SK-N-SH (cell line): ENCODE results near the gene LMBR1. TPM values are rescaled to one million over a fixed set of nuclear protein-coding genes. Genes with fewer than 3 reads are reported as not detected.

Source experiments
- CTCF ChIA-PET: fragments of 300-600, 350-600 bp; formaldehyde crosslinking; extraction: SDS; loops from one replicate; lab custom pipeline; 2021; lab: Yijun Ruan, JAX
- POLR2A ChIA-PET: fragments of 350-600 bp; sonication (Branson Sonifier 250); formaldehyde crosslinking; extraction: SDS; loops from one replicate; lab custom pipeline; 2020; ENCODE audit warnings: antibody characterized with exemption, inconsistent platforms; lab: Yijun Ruan, JAX
- DNase-seq: peaks from one replicate; pipeline ENCODE4 v3.0.0; 2012
- H2AFZ ChIP-seq: fragments of 200-600 bp; sonication (generic); 2 replicates; pipeline ENCODE4 v1.8.1; 2016; ENCODE audit warnings: antibody characterized with exemption, mild to moderate bottlenecking, low read depth
- H3F3A ChIP-seq: fragments of 200-600 bp; sonication (generic); replicated peaks from 2 replicates; pipeline ENCODE3; 2016; ENCODE audit warnings: antibody characterized with exemption, mild to moderate bottlenecking; ENCODE audit not compliant: insufficient read depth
- H3K27ac ChIP-seq, 2 experiments: fragments of 200-500 bp in 1 of 2; fragments of 200-600 bp in 1 of 2; sonication (Bioruptor generic) in 1 of 2; sonication (generic), shearing (Covaris generic) in 1 of 2; 2 replicates each; pipeline versions ENCODE4 v1.5.1 to v1.6.1; 2014 to 2016; ENCODE audit warnings: low read depth in 2 of 2, inconsistent platforms in 1 of 2, low read length in 1 of 2, mild to moderate bottlenecking in 1 of 2, mixed read lengths in 1 of 2
- H3K27me3 ChIP-seq: fragments of 200-600 bp; sonication (generic), shearing (Covaris generic); 2 replicates; pipeline ENCODE4 v1.6.1; 2016; ENCODE audit warnings: mixed run types; ENCODE audit not compliant: insufficient read depth
- H3K36me3 ChIP-seq, 2 experiments: fragments of 200-500 bp in 1 of 2; fragments of 200-600 bp in 1 of 2; sonication (Bioruptor generic) in 1 of 2; sonication (generic) in 1 of 2; replicated peaks in 1 of 2; 2 replicates each; pipeline versions ENCODE3 to v1.5.1; 2014 to 2016; ENCODE audit warnings: low read length in 1 of 2, mild to moderate bottlenecking in 1 of 2; ENCODE audit not compliant: insufficient read depth in 2 of 2, control insufficient read depth in 1 of 2
- H3K4me1 ChIP-seq, 2 experiments: fragments of 200-500 bp in 1 of 2; fragments of 200-600 bp in 1 of 2; sonication (Bioruptor generic) in 1 of 2; sonication (generic), shearing (Covaris generic) in 1 of 2; 2 replicates each; pipeline versions ENCODE4 v1.5.1 to v1.6.1; 2014 to 2016; ENCODE audit warnings: low read depth in 1 of 2, low read length in 1 of 2, mixed run types in 1 of 2; ENCODE audit not compliant: insufficient read depth in 2 of 2, control insufficient read depth in 1 of 2
- H3K4me2 ChIP-seq: fragments of 200-600 bp; sonication (generic), shearing (Covaris generic); 2 replicates; pipeline ENCODE4 v1.6.1; 2017; ENCODE audit warnings: mixed run types
- H3K4me3 ChIP-seq, 2 experiments: fragments of 200-500 bp in 1 of 2; fragments of 200-600 bp in 1 of 2; sonication (Bioruptor generic) in 1 of 2; sonication (generic), shearing (Covaris generic) in 1 of 2; 2 replicates each; pipeline versions ENCODE4 v1.5.1 to v1.8.1; 2014 to 2016; ENCODE audit warnings: low read depth in 2 of 2, inconsistent platforms in 1 of 2, low read length in 1 of 2, mild to moderate bottlenecking in 1 of 2, mixed read lengths in 1 of 2, moderate library complexity in 1 of 2
- H3K79me2 ChIP-seq: fragments of 200-600 bp; sonication (generic); 2 replicates; pipeline ENCODE4 v1.8.1; 2017; ENCODE audit warnings: mild to moderate bottlenecking; ENCODE audit not compliant: insufficient read depth
- H3K9ac ChIP-seq: fragments of 200-600 bp; sonication (generic); 2 replicates; pipeline ENCODE4 v1.6.1; 2017; ENCODE audit warnings: mixed run types
- H3K9me2 ChIP-seq: fragments of 200-600 bp; sonication (generic); 2 replicates; pipeline ENCODE4 v1.6.1; 2017; ENCODE audit warnings: mixed run types
- H3K9me3 ChIP-seq: fragments of 200-600 bp; sonication (generic); 2 replicates; pipeline ENCODE4 v1.6.1; 2017; ENCODE audit warnings: mixed run types, mild to moderate bottlenecking, moderate library complexity
- H4K20me1 ChIP-seq: fragments of 200-600 bp; sonication (generic); 2 replicates; pipeline ENCODE4 v1.6.1; 2017; ENCODE audit warnings: mild to moderate bottlenecking, mixed run types; ENCODE audit not compliant: insufficient read depth
- CHD2 ChIP-seq: fragments of 150-350 bp; IDR thresholded peaks from 2 replicates; pipeline ENCODE4 v1.6.1; 2018; ENCODE audit warnings: low read length; ENCODE audit not compliant: partially characterized antibody
- EP300 ChIP-seq, 2 experiments: IDR thresholded peaks; 2 replicates each; pipeline versions ENCODE4 v1.4.0 to v1.6.1; 2012; ENCODE audit warnings: borderline replicate concordance in 1 of 2, low read depth in 1 of 2, low read length in 1 of 2
- EZH2phosphoT487 ChIP-seq: fragments of 200-600 bp; sonication (generic); IDR thresholded peaks from 2 replicates; pipeline ENCODE4 v1.6.1; 2017; ENCODE audit warnings: low read depth, mixed run types, mild to moderate bottlenecking, antibody characterized with exemption, moderate library complexity, borderline replicate concordance
- FOXJ3 ChIP-seq: sonication (generic); formaldehyde crosslinking; IDR thresholded peaks from 2 replicates; pipeline ENCODE4 v1.5.1; 2020; ENCODE audit warnings: mild to moderate bottlenecking, missing genetic modification reagents
- FOXM1 ChIP-seq: IDR thresholded peaks from 2 replicates; pipeline ENCODE4 v1.4.0; 2012; ENCODE audit warnings: low read depth, mild to moderate bottlenecking
- MAX ChIP-seq: IDR thresholded peaks from 2 replicates; pipeline ENCODE4 v1.4.0; 2012; ENCODE audit warnings: low read depth
- NRF1 ChIP-seq: IDR thresholded peaks from 2 replicates; pipeline ENCODE4 v1.6.1; 2012; ENCODE audit warnings: low read depth, mild to moderate bottlenecking, low read length
- PBX3 ChIP-seq: IDR thresholded peaks from 2 replicates; pipeline ENCODE4; 2012
- POLR2AphosphoS5 ChIP-seq: IDR thresholded peaks from 2 replicates; pipeline ENCODE4 v1.6.1; 2012; ENCODE audit warnings: low read depth, low read length
- RAD21 ChIP-seq: IDR thresholded peaks from 2 replicates; pipeline ENCODE4 v1.6.1; 2012; ENCODE audit warnings: mild to moderate bottlenecking, low read length
- RXRA ChIP-seq: IDR thresholded peaks from 2 replicates; pipeline ENCODE4 v1.4.0; 2012; ENCODE audit warnings: low read depth, mild to moderate bottlenecking, borderline replicate concordance
- SIN3A ChIP-seq: IDR thresholded peaks from 2 replicates; pipeline ENCODE4 v1.6.1; 2012; ENCODE audit warnings: low read depth, mild to moderate bottlenecking, low read length, moderate library complexity, borderline replicate concordance
- SMC3 ChIP-seq: IDR thresholded peaks from 2 replicates; pipeline ENCODE4 v1.6.1; 2012; ENCODE audit warnings: low read depth, low read length, improper control_type of control experiment
- TAF1 ChIP-seq: IDR thresholded peaks from 2 replicates; pipeline ENCODE4 v1.6.1; 2012; ENCODE audit warnings: low read depth, mild to moderate bottlenecking, low read length, moderate library complexity, borderline replicate concordance
- TEAD4 ChIP-seq: IDR thresholded peaks from 2 replicates; pipeline ENCODE4 v1.4.0; 2012; ENCODE audit warnings: mild to moderate bottlenecking, borderline replicate concordance; ENCODE audit not compliant: insufficient read depth
- USF1 ChIP-seq: IDR thresholded peaks from 2 replicates; pipeline ENCODE4 v1.4.0; 2012; ENCODE audit warnings: low read depth, borderline replicate concordance
- YY1 ChIP-seq: IDR thresholded peaks from 2 replicates; pipeline ENCODE4 v1.4.0; 2012; ENCODE audit warnings: low read depth, mild to moderate bottlenecking
- ZBTB33 ChIP-seq: IDR thresholded peaks from 2 replicates; pipeline ENCODE4 v1.4.0; 2012; ENCODE audit warnings: low read depth, borderline replicate concordance
- WGBS: methylation state at CpG from one replicate; pipeline ENCODE4 v1.1.6; 2017; ENCODE audit warnings: low lambda C conversion rate; 5-methylcytosine and 5-hydroxymethylcytosine counted together
- polyA plus RNA-seq, 3 experiments: library from polyadenylated mRNA; depleted of rRNA; stranded (reverse); fragments of >200 nt; gene quantifications; 2 replicates each; pipeline ENCODE4 v1.2.3, GENCODE V29; 2012

LMBR1 gene
- polyA plus RNA-seq, 1 of the 3 experiments (the other 2 are of a cell fraction), result 24.6 TPM

- Histone ChIP-seq H3K9ac (no peak overlapping the region), H3K27me3 (no peaks in the 10 kb centered on the region), H3K4me2 (no peak overlapping the region), H3K4me1 (peaks cover 0 to 4% of the 10 kb centered on the region in 2 experiments; a peak in 1 of 4 replicates), H3K9me3 (no peaks in the 10 kb centered on the region), H2AFZ (no peak overlapping the region), H3K79me2 (no peaks in the 10 kb centered on the region), H3K36me3 (no peaks in the 10 kb centered on the region), H3F3A (no peaks in the 10 kb centered on the region), H4K20me1 (no peaks in the 10 kb centered on the region), H3K9me2 (no peaks in the 10 kb centered on the region), H3K27ac (no peak overlapping the region), H3K4me3 (no peak overlapping the region)
- TF ChIP-seq RAD21, result no peak
- no peak for TF ChIP-seq POLR2AphosphoS5
- no peak for TF ChIP-seq NRF1
- TF ChIP-seq CHD2, result no peak
- TF ChIP-seq SIN3A, result no peak
- TF ChIP-seq EZH2phosphoT487, result no peak
- TF ChIP-seq EP300 (IDR thresholded peaks at IDR 0.05; ENCODE audit: borderline replicate concordance in 1 of 2, low read depth in 1 of 2, low read length in 1 of 2), result no peak
- no peak for TF ChIP-seq ZBTB33
- no peak for TF ChIP-seq RXRA
- no peak for TF ChIP-seq SMC3
- TF ChIP-seq PBX3, result no peak
- no peak for TF ChIP-seq FOXJ3 (CRISPR knock-in tag)
- no peak for TF ChIP-seq YY1
- TF ChIP-seq TAF1, result no peak
- no peak for TF ChIP-seq FOXM1
- TF ChIP-seq USF1, result no peak
- no peak for TF ChIP-seq TEAD4
- no peak for TF ChIP-seq MAX
- POLR2A ChIA-PET, result no interaction called here
- CTCF ChIA-PET, result no interaction called here
- WGBS, result 88% methylated on average over 10 of the region's 10 CpGs
- DNase-seq, result no peak
Observed at GRCh38 chr7:156654511-156655234, 238.3 kb downstream of the LMBR1 start.
